ENCODE results near the gene WDR5.
A peak's percentile ranks its signal among the peaks of the same experiment; 100 is the strongest.

WDR5 gene

GRCh38 chr9:134136118-134136995, 475 bp downstream of the WDR5 start:
- ChIA-PET CTCF (no interaction called here), POLR2A (interaction anchor here (0.6 to 2.4 kb wide), 14 partner anchors 10 to 530 kb away, joined by 3 to 20 read pairs (median 3); partner anchors contain the start of gene RNU6ATAC)
- TF ChIP-seq ARNT (IDR thresholded peaks at IDR 0.05) (no peak), LEF1 (IDR thresholded peaks at IDR 0.05; ENCODE audit: borderline replicate concordance) (no peak), TARDBP (IDR thresholded peaks at IDR 0.05) (no peak), HDGF (IDR thresholded peaks at IDR 0.05; ENCODE audit: borderline replicate concordance) (no peak), FOXK2 (IDR thresholded peaks at IDR 0.05) (no peak), SUZ12 (IDR thresholded peaks at IDR 0.05) (no peak), SP1 (IDR thresholded peaks at IDR 0.05) (no peak), ELF4 (IDR thresholded peaks at IDR 0.05) (no peak), BHLHE40 (IDR thresholded peaks at IDR 0.05; ENCODE audit: borderline replicate concordance) (no peak)
- DNase-seq (ENCODE audit: extremely low spot score) = peak; percentile 46

GRCh38 chr9:134136996-134137299, 1.1 kb downstream of the WDR5 start:
- ChIA-PET CTCF (no interaction called here), POLR2A (interaction anchor here (2.4 kb wide), 1 partner anchor 12 kb away, joined by 20 read pairs; no protein-coding TSS in a partner anchor)
- TF ChIP-seq ELF4 (IDR thresholded peaks at IDR 0.05) (no peak), FOXK2 (IDR thresholded peaks at IDR 0.05) (no peak), NFRKB (IDR thresholded peaks at IDR 0.05) (no peak), ARNT (IDR thresholded peaks at IDR 0.05) (no peak), CTBP1 (IDR thresholded peaks at IDR 0.05; ENCODE audit: borderline replicate concordance) (no peak)
- DNase-seq (ENCODE audit: extremely low spot score) = no peak

- CTCF ChIA-PET = no interaction called here
- no peak for DNase-seq (ENCODE audit: extremely low spot score)
Measured at GRCh38 chr9:134138292-134138691, 2.4 kb downstream of the WDR5 start.

GRCh38 chr9:134139081-134139480, 3.2 kb downstream of the WDR5 start:
- DNase-seq (ENCODE audit: extremely low spot score) = no peak
- CTCF ChIA-PET = no interaction called here
- POLR2A ChIA-PET = no interaction called here
- no peak for TF ChIP-seq ELF4 (IDR thresholded peaks at IDR 0.05)
- no peak for TF ChIP-seq HDGF (IDR thresholded peaks at IDR 0.05; ENCODE audit: borderline replicate concordance)
- no peak for TF ChIP-seq L3MBTL2 (conservative IDR thresholded peaks at IDR 0.05)
- no peak for TF ChIP-seq PKNOX1 (IDR thresholded peaks at IDR 0.05)
- no peak for TF ChIP-seq SP1 (IDR thresholded peaks at IDR 0.05)
- no peak for TF ChIP-seq ARNT (IDR thresholded peaks at IDR 0.05)
- TF ChIP-seq SUZ12 (IDR thresholded peaks at IDR 0.05) = no peak
- no peak for TF ChIP-seq NFRKB (IDR thresholded peaks at IDR 0.05)
- no peak for TF ChIP-seq BHLHE40 (IDR thresholded peaks at IDR 0.05; ENCODE audit: borderline replicate concordance)
- no peak for TF ChIP-seq LEF1 (IDR thresholded peaks at IDR 0.05; ENCODE audit: borderline replicate concordance)
- no peak for TF ChIP-seq FOXM1 (IDR thresholded peaks at IDR 0.05; ENCODE audit: borderline replicate concordance)
- no peak for TF ChIP-seq CTBP1 (IDR thresholded peaks at IDR 0.05; ENCODE audit: borderline replicate concordance)

More at GRCh38 chr9:134138292-134138691, 2.4 kb downstream of the WDR5 start:
- TF ChIP-seq NFRKB (IDR thresholded peaks at IDR 0.05) (no peak), SUZ12 (IDR thresholded peaks at IDR 0.05) (no peak), FOXM1 (IDR thresholded peaks at IDR 0.05; ENCODE audit: borderline replicate concordance) (no peak), ARNT (IDR thresholded peaks at IDR 0.05) (no peak), FOXK2 (IDR thresholded peaks at IDR 0.05) (no peak), CTBP1 (IDR thresholded peaks at IDR 0.05; ENCODE audit: borderline replicate concordance) (no peak), ZNF384 (IDR thresholded peaks at IDR 0.05) (no peak), TARDBP (IDR thresholded peaks at IDR 0.05) (no peak), BHLHE40 (IDR thresholded peaks at IDR 0.05; ENCODE audit: borderline replicate concordance) (no peak), FOXA1 (IDR thresholded peaks at IDR 0.05) (no peak), L3MBTL2 (conservative IDR thresholded peaks at IDR 0.05) (no peak)
- POLR2A ChIA-PET = no interaction called here

GRCh38 chr9:134141906-134142305, 6.0 kb downstream of the WDR5 start:
- TF ChIP-seq BHLHE40 (IDR thresholded peaks at IDR 0.05; ENCODE audit: borderline replicate concordance) (no peak), FOXK2 (IDR thresholded peaks at IDR 0.05) (no peak), ARNT (IDR thresholded peaks at IDR 0.05) (no peak), L3MBTL2 (conservative IDR thresholded peaks at IDR 0.05) (no peak), SP1 (IDR thresholded peaks at IDR 0.05) (no peak), TARDBP (IDR thresholded peaks at IDR 0.05) (no peak), NFRKB (IDR thresholded peaks at IDR 0.05) (no peak), ZNF384 (IDR thresholded peaks at IDR 0.05) (no peak)
- POLR2A ChIA-PET = no interaction called here
- no peak for DNase-seq (ENCODE audit: extremely low spot score)
- CTCF ChIA-PET = no interaction called here

- DNase-seq (ENCODE audit: extremely low spot score) = no peak
- ChIA-PET CTCF (no interaction called here), POLR2A (no interaction called here)
- TF ChIP-seq ZNF384 (IDR thresholded peaks at IDR 0.05) (no peak), PKNOX1 (IDR thresholded peaks at IDR 0.05) (no peak), SUZ12 (IDR thresholded peaks at IDR 0.05) (no peak), L3MBTL2 (conservative IDR thresholded peaks at IDR 0.05) (no peak), HDGF (IDR thresholded peaks at IDR 0.05; ENCODE audit: borderline replicate concordance) (no peak), ARNT (IDR thresholded peaks at IDR 0.05) (no peak), ELF4 (IDR thresholded peaks at IDR 0.05) (no peak)
Measured at GRCh38 chr9:134144801-134145200, 8.9 kb downstream of the WDR5 start.

- TF ChIP-seq HDGF (IDR thresholded peaks at IDR 0.05; ENCODE audit: borderline replicate concordance) (no peak), PKNOX1 (IDR thresholded peaks at IDR 0.05) (no peak), LEF1 (IDR thresholded peaks at IDR 0.05; ENCODE audit: borderline replicate concordance) (no peak), FOXA1 (IDR thresholded peaks at IDR 0.05) (no peak), ELF4 (IDR thresholded peaks at IDR 0.05) (no peak), FOXM1 (IDR thresholded peaks at IDR 0.05; ENCODE audit: borderline replicate concordance) (no peak), ARNT (IDR thresholded peaks at IDR 0.05) (no peak), SUZ12 (IDR thresholded peaks at IDR 0.05) (no peak), NFRKB (IDR thresholded peaks at IDR 0.05) (no peak), TARDBP (IDR thresholded peaks at IDR 0.05) (no peak), SP1 (IDR thresholded peaks at IDR 0.05) (no peak)
- POLR2A ChIA-PET = no interaction called here
- no peak for DNase-seq (ENCODE audit: extremely low spot score)
- CTCF ChIA-PET = no interaction called here
Measured at GRCh38 chr9:134145262-134145661, 9.4 kb downstream of the WDR5 start.

Data from HEK293T (cell line).